Measurements from ENCODE around the gene ESR2.

GRCh38 chr14:64238049-64238448 lies 56.1 kb downstream of the ESR2 start:
- no peak for TF ChIP-seq RAD21 (IDR thresholded peaks at IDR 0.05)
- TF ChIP-seq, protein P1, sequence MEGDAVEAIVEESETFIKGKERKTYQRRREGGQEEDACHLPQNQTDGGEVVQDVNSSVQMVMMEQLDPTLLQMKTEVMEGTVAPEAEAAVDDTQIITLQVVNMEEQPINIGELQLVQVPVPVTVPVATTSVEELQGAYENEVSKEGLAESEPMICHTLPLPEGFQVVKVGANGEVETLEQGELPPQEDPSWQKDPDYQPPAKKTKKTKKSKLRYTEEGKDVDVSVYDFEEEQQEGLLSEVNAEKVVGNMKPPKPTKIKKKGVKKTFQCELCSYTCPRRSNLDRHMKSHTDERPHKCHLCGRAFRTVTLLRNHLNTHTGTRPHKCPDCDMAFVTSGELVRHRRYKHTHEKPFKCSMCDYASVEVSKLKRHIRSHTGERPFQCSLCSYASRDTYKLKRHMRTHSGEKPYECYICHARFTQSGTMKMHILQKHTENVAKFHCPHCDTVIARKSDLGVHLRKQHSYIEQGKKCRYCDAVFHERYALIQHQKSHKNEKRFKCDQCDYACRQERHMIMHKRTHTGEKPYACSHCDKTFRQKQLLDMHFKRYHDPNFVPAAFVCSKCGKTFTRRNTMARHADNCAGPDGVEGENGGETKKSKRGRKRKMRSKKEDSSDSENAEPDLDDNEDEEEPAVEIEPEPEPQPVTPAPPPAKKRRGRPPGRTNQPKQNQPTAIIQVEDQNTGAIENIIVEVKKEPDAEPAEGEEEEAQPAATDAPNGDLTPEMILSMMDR (IDR thresholded peaks at IDR 0.05; ENCODE audit: low read depth, low read length, missing input control): no peak
- TF ChIP-seq SP1 (IDR thresholded peaks at IDR 0.05): no peak
- TF ChIP-seq FOXA1 (IDR thresholded peaks at IDR 0.05): no peak
- TF ChIP-seq EGR1 (IDR thresholded peaks at IDR 0.05; ENCODE audit: low read depth in 2 of 2): no peak
- TF ChIP-seq, protein P2, sequence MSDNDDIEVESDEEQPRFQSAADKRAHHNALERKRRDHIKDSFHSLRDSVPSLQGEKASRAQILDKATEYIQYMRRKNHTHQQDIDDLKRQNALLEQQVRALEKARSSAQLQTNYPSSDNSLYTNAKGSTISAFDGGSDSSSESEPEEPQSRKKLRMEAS (IDR thresholded peaks at IDR 0.05): no peak
- TF ChIP-seq REST (IDR thresholded peaks at IDR 0.05): no peak
- no peak for TF ChIP-seq TAF1 (conservative IDR thresholded peaks at IDR 0.05)
- no peak for TF ChIP-seq YY1 (IDR thresholded peaks at IDR 0.05)

Measured in liver (tissue), 3 donors.